Measurements from ENCODE around the gene TNRC6A.
"Not testable (repeated sequence)": the region's sequence is repeated elsewhere in the genome, so short reads cannot be mapped to it uniquely, and the experiment has no call there.

The TNRC6A gene

GRCh38 chr16:24729243-24729950 lies at the start of gene TNRC6A:
TSS of gene TNRC6A (plus strand) at chr16:24729651. CDS start at chr16:24729842, 191 bp downstream.
- DNase-seq = peak; percentile 91

GRCh38 chr16:24681793-24682192 lies 47.7 kb upstream of the TNRC6A start:
- no peak for DNase-seq

- DNase-seq = no peak
Measured at GRCh38 chr16:24683250-24683649, 46.2 kb upstream of the TNRC6A start.

- no peak for DNase-seq
Measured at GRCh38 chr16:24683847-24684493, 45.5 kb upstream of the TNRC6A start.

- DNase-seq = no peak
Measured at GRCh38 chr16:24685539-24686432, 43.7 kb upstream of the TNRC6A start.

- DNase-seq = no peak
Measured at GRCh38 chr16:24686678-24687077, 42.8 kb upstream of the TNRC6A start.

GRCh38 chr16:24688359-24688758 lies 41.1 kb upstream of the TNRC6A start:
- DNase-seq = no peak

GRCh38 chr16:24689128-24689527 lies 40.3 kb upstream of the TNRC6A start:
- peak; percentile 36 for DNase-seq

GRCh38 chr16:24692854-24693253 lies 36.6 kb upstream of the TNRC6A start:
- no peak for DNase-seq

GRCh38 chr16:24694931-24695330 lies 34.5 kb upstream of the TNRC6A start:
- DNase-seq = no peak

GRCh38 chr16:24696699-24697098 lies 32.8 kb upstream of the TNRC6A start:
- no peak for DNase-seq

GRCh38 chr16:24698308-24698707 lies 31.1 kb upstream of the TNRC6A start:
- DNase-seq = no peak

GRCh38 chr16:24699151-24699723 lies 30.2 kb upstream of the TNRC6A start:
- DNase-seq = no peak

GRCh38 chr16:24700549-24701392 lies 28.7 kb upstream of the TNRC6A start:
- DNase-seq = no peak

GRCh38 chr16:24701521-24701951 lies 27.9 kb upstream of the TNRC6A start:
- no peak for DNase-seq

- not testable (repeated sequence) for DNase-seq
Measured at GRCh38 chr16:24707760-24708159, 21.7 kb upstream of the TNRC6A start.

GRCh38 chr16:24713379-24713778 lies 16.1 kb upstream of the TNRC6A start:
- DNase-seq = no peak

- no peak for DNase-seq
Measured at GRCh38 chr16:24717411-24717810, 12.0 kb upstream of the TNRC6A start.

GRCh38 chr16:24718967-24719521 lies 10.4 kb upstream of the TNRC6A start:
- no peak for DNase-seq

GRCh38 chr16:24721830-24722238 lies 7.6 kb upstream of the TNRC6A start:
- peak; percentile 19 for DNase-seq

- DNase-seq = no peak
Measured at GRCh38 chr16:24723663-24724062, 5.8 kb upstream of the TNRC6A start.

- DNase-seq = no peak
Measured at GRCh38 chr16:24728011-24728410, 1.4 kb upstream of the TNRC6A start.

All from suppressor macrophage treated with lipopolysaccharide for 4 hours (primary cell).